Measurements from ENCODE around the gene CRB2.

The CRB2 gene

DNA sequence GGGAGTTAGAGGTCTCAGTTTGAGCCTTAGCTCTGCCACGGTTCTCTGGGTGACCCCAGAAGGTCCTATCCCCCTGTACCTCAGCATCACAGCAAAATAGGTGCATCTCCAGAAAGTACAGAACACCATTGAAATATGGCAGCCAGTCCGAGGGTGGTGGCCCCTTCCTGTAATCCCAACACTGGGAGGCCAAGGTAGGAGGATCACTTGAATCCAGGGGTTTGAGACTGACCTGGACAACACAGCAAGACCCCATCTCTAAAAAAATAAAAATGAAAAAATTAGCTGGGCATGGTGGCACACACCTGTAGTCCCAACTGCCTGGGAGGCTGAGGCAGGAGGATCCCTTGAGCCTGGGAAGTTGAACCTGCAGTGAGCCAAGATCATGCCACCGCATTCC lies 7.0 kb upstream of the CRB2 start:
- H4K91ac ChIP-seq (ENCODE audit: low read depth, low read length, poor library complexity), result no peak overlapping the region
- no CpG with 5 or more reads among the region's 3 CpGs for WGBS, 2 donors (ENCODE audit: extremely low coverage in 2 of 2, insufficient read length in 2 of 2, insufficient replicate concordance in 1 of 2)
- no peak overlapping the region for H3K4ac ChIP-seq (ENCODE audit: low read length)
- H2BK120ac ChIP-seq (ENCODE audit: low read depth, low read length), result no peak overlapping the region
- DNase-seq (ENCODE audit: low spot score), result no peak
- H3K23ac ChIP-seq (ENCODE audit: low read depth, low read length, poor library complexity), result no peak overlapping the region
- H2BK15ac ChIP-seq (ENCODE audit: low read length), result no peak overlapping the region
- H3K27ac ChIP-seq (replicated peaks; ENCODE audit: low read length), result no peak overlapping the region
- H3K4me1 ChIP-seq (ENCODE audit: control insufficient read depth in 2 of 2, insufficient read depth in 1 of 2, low read depth in 1 of 2, low read length in 2 of 2), result peaks cover 4 to 8% of the 10 kb centered on the region in 2 donors
- H3K4me2 ChIP-seq (ENCODE audit: insufficient read depth, low read length, poor library complexity, severe bottlenecking), result no peak overlapping the region
- no peak overlapping the region for H3K18ac ChIP-seq (ENCODE audit: low read length)
- no peak overlapping the region for H2AFZ ChIP-seq (ENCODE audit: low read length)
- no peak overlapping the region for H3K14ac ChIP-seq (ENCODE audit: low read length)
- peaks cover 0 to 10% of the 10 kb centered on the region in 2 donors for H3K9me3 ChIP-seq (replicated peaks in 1 of 2; ENCODE audit: control insufficient read depth in 2 of 2, insufficient read depth in 1 of 2, low read depth in 1 of 2, low read length in 2 of 2)
- H3K79me1 ChIP-seq (ENCODE audit: low read depth, low read length), result peaks cover 4% of the 10 kb centered on the region
- H3K9ac ChIP-seq (ENCODE audit: low read depth, low read length, poor library complexity), result no peak overlapping the region
- H2BK5ac ChIP-seq (ENCODE audit: low read length), result no peak overlapping the region
- H3K36me3 ChIP-seq (replicated peaks in 1 of 2; ENCODE audit: control insufficient read depth in 2 of 2, insufficient read depth in 2 of 2, low read length in 2 of 2), result peaks cover 0 to 4% of the 10 kb centered on the region in 2 donors
- peaks cover 0 to 7% (median 3%) of the 10 kb centered on the region in 3 experiments for H3K27me3 ChIP-seq (ENCODE audit: control insufficient read depth in 3 of 3, insufficient read depth in 3 of 3, low read depth in 1 of 3, low read length in 3 of 3)
- H2AK5ac ChIP-seq (ENCODE audit: low read depth, low read length), result peak overlapping the region; percentile 29
- no peak overlapping the region for H3K4me3 ChIP-seq (ENCODE audit: low read length in 2 of 2)
- H4K8ac ChIP-seq (ENCODE audit: low read depth, low read length), result no peak overlapping the region
- H2BK12ac ChIP-seq (ENCODE audit: low read length), result no peak overlapping the region

DNA sequence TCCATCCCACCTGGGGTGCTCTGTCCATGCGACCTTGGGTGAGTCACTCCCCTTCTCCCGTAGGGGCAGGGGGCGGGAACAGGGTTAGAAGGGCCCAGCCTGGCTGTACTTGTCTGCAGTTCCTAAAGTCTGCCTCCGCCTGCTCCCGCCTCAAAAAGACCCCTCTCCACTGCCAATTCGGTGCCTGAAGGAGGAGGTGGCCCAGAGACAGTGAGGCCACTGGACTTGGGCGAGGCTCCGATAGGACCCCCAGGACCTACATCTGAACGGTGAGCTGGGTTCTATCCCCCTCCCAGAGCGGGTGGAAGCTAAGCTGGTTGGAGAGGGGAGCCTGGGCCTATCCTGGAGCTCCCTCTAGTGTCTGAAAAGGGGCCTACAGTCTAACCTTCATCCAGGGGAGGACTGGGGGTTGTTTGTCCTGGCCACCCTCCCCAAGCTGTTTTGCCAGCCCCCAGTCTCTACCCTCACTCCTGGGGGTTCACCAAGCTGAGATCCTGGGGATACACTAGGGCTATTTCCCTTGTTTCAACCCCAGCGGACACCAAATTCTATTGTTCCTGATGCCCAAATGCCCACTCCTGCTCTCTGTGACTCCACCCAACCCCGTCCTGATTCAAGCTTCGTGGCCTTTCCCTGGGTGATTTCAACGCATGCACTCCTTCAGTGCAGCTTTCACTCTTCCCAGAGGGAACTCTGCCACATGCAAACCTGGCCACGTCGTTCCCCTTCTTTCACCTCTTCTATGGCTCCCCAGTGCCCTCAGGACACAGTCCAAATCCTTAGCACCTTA lies 6.1 kb upstream of the CRB2 start:
- no peak overlapping the region for H2AK5ac ChIP-seq (ENCODE audit: low read depth, low read length)
- no peak overlapping the region for H3K9ac ChIP-seq (ENCODE audit: low read depth, low read length, poor library complexity)
- H4K91ac ChIP-seq (ENCODE audit: low read depth, low read length, poor library complexity), result no peak overlapping the region
- H3K36me3 ChIP-seq (replicated peaks in 1 of 2; ENCODE audit: control insufficient read depth in 2 of 2, insufficient read depth in 2 of 2, low read length in 2 of 2), result peaks cover 0 to 4% of the 10 kb centered on the region in 2 donors
- peak; percentile 77 for DNase-seq (ENCODE audit: low spot score)
- H2BK12ac ChIP-seq (ENCODE audit: low read length), result no peak overlapping the region
- H2BK5ac ChIP-seq (ENCODE audit: low read length), result no peak overlapping the region
- H3K27me3 ChIP-seq (ENCODE audit: control insufficient read depth in 3 of 3, insufficient read depth in 3 of 3, low read depth in 1 of 3, low read length in 3 of 3), result peaks cover 0 to 7% (median 3%) of the 10 kb centered on the region in 3 experiments
- peaks cover 6 to 10% of the 10 kb centered on the region in 2 donors for H3K4me1 ChIP-seq (ENCODE audit: control insufficient read depth in 2 of 2, insufficient read depth in 1 of 2, low read depth in 1 of 2, low read length in 2 of 2)
- no peak overlapping the region for H3K4me2 ChIP-seq (ENCODE audit: insufficient read depth, low read length, poor library complexity, severe bottlenecking)
- no peak overlapping the region for H3K23ac ChIP-seq (ENCODE audit: low read depth, low read length, poor library complexity)
- no peak overlapping the region for H3K4me3 ChIP-seq (ENCODE audit: low read length in 2 of 2)
- peak overlapping the region; percentile 85 for H2AFZ ChIP-seq (ENCODE audit: low read length)
- no peak overlapping the region for H4K8ac ChIP-seq (ENCODE audit: low read depth, low read length)
- no CpG with 5 or more reads among the region's 16 CpGs for WGBS, 2 donors (ENCODE audit: extremely low coverage in 2 of 2, insufficient read length in 2 of 2, insufficient replicate concordance in 1 of 2)
- peaks cover 0 to 10% of the 10 kb centered on the region in 2 donors for H3K9me3 ChIP-seq (replicated peaks in 1 of 2; ENCODE audit: control insufficient read depth in 2 of 2, insufficient read depth in 1 of 2, low read depth in 1 of 2, low read length in 2 of 2)
- H3K4ac ChIP-seq (ENCODE audit: low read length), result no peak overlapping the region
- peaks cover 4% of the 10 kb centered on the region for H3K79me1 ChIP-seq (ENCODE audit: low read depth, low read length)
- no peak overlapping the region for H2BK15ac ChIP-seq (ENCODE audit: low read length)
- H3K27ac ChIP-seq (replicated peaks; ENCODE audit: low read length), result no peak overlapping the region
- H3K14ac ChIP-seq (ENCODE audit: low read length), result no peak overlapping the region
- H3K18ac ChIP-seq (ENCODE audit: low read length), result no peak overlapping the region
- no peak overlapping the region for H2BK120ac ChIP-seq (ENCODE audit: low read depth, low read length)

DNA sequence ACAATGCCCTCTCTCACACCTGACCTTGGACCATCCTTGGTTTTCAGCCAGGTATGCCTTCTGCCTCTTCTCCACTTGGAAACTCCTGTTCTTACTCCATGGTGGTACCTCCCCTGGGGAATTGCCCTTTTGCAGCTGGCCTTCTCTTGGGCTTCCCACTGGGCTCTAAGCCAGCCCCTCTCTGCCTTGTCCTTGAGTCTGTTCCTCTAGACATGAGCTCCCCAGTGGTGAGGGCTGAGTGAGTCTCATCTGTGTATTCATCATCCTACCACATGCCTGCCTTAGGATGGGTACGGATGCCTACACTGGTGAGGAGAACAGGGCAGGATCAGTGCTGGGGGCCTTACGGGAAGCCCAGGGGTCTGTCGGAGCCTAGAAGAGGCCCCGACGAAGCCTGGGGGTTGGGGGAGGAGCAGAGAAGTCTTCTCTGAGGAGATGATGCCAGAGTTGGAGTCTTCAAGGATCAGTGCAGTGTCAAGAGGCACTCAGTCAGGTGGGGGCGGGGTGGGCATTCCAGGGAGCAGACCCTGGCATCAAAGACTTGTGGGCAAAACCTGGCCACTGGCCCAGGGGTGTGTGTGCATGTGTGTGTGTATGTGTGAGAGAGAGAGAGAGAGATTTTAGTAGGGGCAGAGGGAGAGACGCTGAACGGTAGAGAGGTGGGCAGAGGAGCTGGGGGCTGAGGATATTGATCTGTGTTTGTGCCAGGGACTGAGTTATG lies 5.2 kb upstream of the CRB2 start:
- Histone ChIP-seq H3K9ac (ENCODE audit: low read depth, low read length, poor library complexity) (no peak overlapping the region), H3K4ac (ENCODE audit: low read length) (no peak overlapping the region), H4K8ac (ENCODE audit: low read depth, low read length) (no peak overlapping the region), H3K9me3 (replicated peaks in 1 of 2; ENCODE audit: control insufficient read depth in 2 of 2, insufficient read depth in 1 of 2, low read depth in 1 of 2, low read length in 2 of 2) (peaks cover 0 to 10% of the 10 kb centered on the region in 2 donors), H2BK12ac (ENCODE audit: low read length) (no peak overlapping the region), H3K18ac (ENCODE audit: low read length) (no peak overlapping the region), H3K36me3 (replicated peaks in 1 of 2; ENCODE audit: control insufficient read depth in 2 of 2, insufficient read depth in 2 of 2, low read length in 2 of 2) (peaks cover 0 to 4% of the 10 kb centered on the region in 2 donors), H3K79me1 (ENCODE audit: low read depth, low read length) (peaks cover 4% of the 10 kb centered on the region), H2BK120ac (ENCODE audit: low read depth, low read length) (no peak overlapping the region), H3K14ac (ENCODE audit: low read length) (no peak overlapping the region), H3K27ac (replicated peaks; ENCODE audit: low read length) (no peak overlapping the region), H3K23ac (ENCODE audit: low read depth, low read length, poor library complexity) (no peak overlapping the region), H2AK5ac (ENCODE audit: low read depth, low read length) (no peak overlapping the region), H3K4me1 (ENCODE audit: control insufficient read depth in 2 of 2, insufficient read depth in 1 of 2, low read depth in 1 of 2, low read length in 2 of 2) (peaks cover 10 to 12% of the 10 kb centered on the region in 2 donors), H3K27me3 (ENCODE audit: control insufficient read depth in 3 of 3, insufficient read depth in 3 of 3, low read depth in 1 of 3, low read length in 3 of 3) (peaks cover 0 to 7% (median 3%) of the 10 kb centered on the region in 3 experiments), H2BK15ac (ENCODE audit: low read length) (peak overlapping the region; percentile 31), H3K4me2 (ENCODE audit: insufficient read depth, low read length, poor library complexity, severe bottlenecking) (no peak overlapping the region), H4K91ac (ENCODE audit: low read depth, low read length, poor library complexity) (no peak overlapping the region), H3K4me3 (ENCODE audit: low read length in 2 of 2) (no peak overlapping the region), H2AFZ (ENCODE audit: low read length) (no peak overlapping the region), H2BK5ac (ENCODE audit: low read length) (no peak overlapping the region)
- no CpG with 5 or more reads among the region's 8 CpGs for WGBS, 2 donors (ENCODE audit: extremely low coverage in 2 of 2, insufficient read length in 2 of 2, insufficient replicate concordance in 1 of 2)
- no peak for DNase-seq (ENCODE audit: low spot score)

DNA sequence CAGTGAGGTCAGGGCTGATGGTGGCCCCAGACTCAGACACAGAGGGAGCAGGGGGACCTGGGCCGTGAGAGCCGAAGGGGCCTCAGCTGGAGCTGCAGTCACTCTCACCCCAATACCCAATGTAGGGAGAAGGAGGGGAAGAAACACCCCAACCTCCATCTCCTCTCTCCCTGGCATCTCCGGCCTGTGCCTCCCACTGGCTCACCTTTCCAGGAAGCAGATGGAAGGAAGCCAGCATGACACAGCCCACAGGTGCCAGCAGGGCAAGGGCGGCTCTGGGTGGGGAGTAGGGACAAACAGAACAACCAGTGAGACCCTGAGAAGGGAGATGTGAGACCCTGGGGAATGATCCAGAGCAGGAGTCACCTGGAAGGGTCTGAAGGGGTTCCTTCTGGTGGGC lies 3.0 kb upstream of the CRB2 start:
- Histone ChIP-seq H2BK12ac (ENCODE audit: low read length) (no peak overlapping the region), H4K91ac (ENCODE audit: low read depth, low read length, poor library complexity) (no peak overlapping the region), H3K18ac (ENCODE audit: low read length) (peak overlapping the region; percentile 11), H3K79me1 (ENCODE audit: low read depth, low read length) (peaks cover 3% of the 10 kb centered on the region), H3K9ac (ENCODE audit: low read depth, low read length, poor library complexity) (no peak overlapping the region), H2AFZ (ENCODE audit: low read length) (no peak overlapping the region), H3K14ac (ENCODE audit: low read length) (no peak overlapping the region), H3K36me3 (replicated peaks in 1 of 2; ENCODE audit: control insufficient read depth in 2 of 2, insufficient read depth in 2 of 2, low read length in 2 of 2) (peaks cover 0 to 2% of the 10 kb centered on the region in 2 donors), H2AK5ac (ENCODE audit: low read depth, low read length) (peak overlapping the region; percentile 96), H3K23ac (ENCODE audit: low read depth, low read length, poor library complexity) (peak overlapping the region; percentile 13), H2BK5ac (ENCODE audit: low read length) (peak overlapping the region; percentile 10), H3K27me3 (ENCODE audit: control insufficient read depth in 3 of 3, insufficient read depth in 3 of 3, low read depth in 1 of 3, low read length in 3 of 3) (peaks cover 0 to 3% (median 0%) of the 10 kb centered on the region in 3 experiments), H4K8ac (ENCODE audit: low read depth, low read length) (no peak overlapping the region), H3K4me3 (ENCODE audit: low read length in 2 of 2) (no peak overlapping the region), H2BK120ac (ENCODE audit: low read depth, low read length) (peak overlapping the region; percentile 4), H3K27ac (replicated peaks; ENCODE audit: low read length) (no peak overlapping the region), H3K4me2 (ENCODE audit: insufficient read depth, low read length, poor library complexity, severe bottlenecking) (no peak overlapping the region), H3K9me3 (replicated peaks in 1 of 2; ENCODE audit: control insufficient read depth in 2 of 2, insufficient read depth in 1 of 2, low read depth in 1 of 2, low read length in 2 of 2) (no peaks in the 10 kb centered on the region), H2BK15ac (ENCODE audit: low read length) (peak overlapping the region; percentile 86), H3K4ac (ENCODE audit: low read length) (no peak overlapping the region), H3K4me1 (ENCODE audit: control insufficient read depth in 2 of 2, insufficient read depth in 1 of 2, low read depth in 1 of 2, low read length in 2 of 2) (peaks cover 15 to 18% of the 10 kb centered on the region in 2 donors)
- DNase-seq (ENCODE audit: low spot score), result no peak
- WGBS, 2 donors (ENCODE audit: extremely low coverage in 2 of 2, insufficient read length in 2 of 2, insufficient replicate concordance in 1 of 2), result no CpG with 5 or more reads among the region's 4 CpGs

Data from neuronal stem cell (in vitro differentiated cells).